Skeletal muscle tissue (tissue), 4 donors: ENCODE results near the gene NCAPG2. TPM values are rescaled to one million over a fixed set of nuclear protein-coding genes. Genes with fewer than 3 reads are reported as not detected.

Experiments
- H3K27ac ChIP-seq: one replicate; pipeline ENCODE4 v1.7.0; 2013; ENCODE audit warnings: mild to moderate bottlenecking, low read depth, low read length, inconsistent platforms
- H3K27me3 ChIP-seq, 3 donors: one replicate each; pipeline ENCODE4 v1.7.0; 2013; ENCODE audit warnings: low read length in 3 of 3; ENCODE audit not compliant: control insufficient read depth in 3 of 3, insufficient read depth in 3 of 3
- H3K36me3 ChIP-seq, 3 donors: one replicate each; pipeline ENCODE4 v1.7.0; 2013; ENCODE audit warnings: low read length in 3 of 3; ENCODE audit not compliant: control insufficient read depth in 3 of 3, insufficient read depth in 3 of 3
- H3K4me1 ChIP-seq, 3 donors: one replicate each; pipeline ENCODE4 v1.7.0; 2013; ENCODE audit warnings: low read length in 3 of 3, mild to moderate bottlenecking in 3 of 3; ENCODE audit not compliant: control insufficient read depth in 3 of 3, insufficient read depth in 3 of 3
- H3K4me3 ChIP-seq, 3 donors: one replicate each; pipeline ENCODE4 v1.7.0; 2013; ENCODE audit warnings: low read length in 3 of 3
- H3K9ac ChIP-seq, 3 donors: one replicate each; pipeline ENCODE4 v1.7.0; 2013; ENCODE audit warnings: low read length in 3 of 3, mild to moderate bottlenecking in 3 of 3, moderate library complexity in 2 of 3, low read depth in 1 of 3
- H3K9me3 ChIP-seq, 3 donors: one replicate each; pipeline ENCODE4 v1.7.0; 2013; ENCODE audit warnings: low read length in 3 of 3; ENCODE audit not compliant: control insufficient read depth in 3 of 3
- total RNA-seq: library from RNA; depleted of rRNA; stranded (reverse); fragments of >200 nt; gene quantifications from one replicate; pipeline ENCODE4 v1.2.3, GENCODE V29; 2014
- donor health status: Osteomylitis.

NCAPG2 gene
- total RNA-seq, 1 donor from 2014 or later, result 9.4 TPM

- no peaks in the 10 kb centered on the region for H3K27me3 ChIP-seq
- H3K9ac ChIP-seq, result no peak overlapping the region
- no peak overlapping the region for H3K27ac ChIP-seq
- peaks cover 50 to 72% (median 68%) of the 10 kb centered on the region in 3 donors for H3K36me3 ChIP-seq
- no peak overlapping the region for H3K4me3 ChIP-seq
- H3K9me3 ChIP-seq, result no peaks in the 10 kb centered on the region
- no peaks in the 10 kb centered on the region for H3K4me1 ChIP-seq
Measured at GRCh38 chr7:158734861-158735260, 30.3 kb upstream of the NCAPG2 start.

GRCh38 chr7:158733775-158734494, 29.3 kb upstream of the NCAPG2 start:
- Histone ChIP-seq H3K9me3 (no peaks in the 10 kb centered on the region), H3K4me1 (no peaks in the 10 kb centered on the region), H3K27ac (no peak overlapping the region), H3K9ac (no peak overlapping the region), H3K36me3 (peaks cover 45 to 68% (median 64%) of the 10 kb centered on the region in 3 donors), H3K27me3 (no peaks in the 10 kb centered on the region), H3K4me3 (no peak overlapping the region)

DNA sequence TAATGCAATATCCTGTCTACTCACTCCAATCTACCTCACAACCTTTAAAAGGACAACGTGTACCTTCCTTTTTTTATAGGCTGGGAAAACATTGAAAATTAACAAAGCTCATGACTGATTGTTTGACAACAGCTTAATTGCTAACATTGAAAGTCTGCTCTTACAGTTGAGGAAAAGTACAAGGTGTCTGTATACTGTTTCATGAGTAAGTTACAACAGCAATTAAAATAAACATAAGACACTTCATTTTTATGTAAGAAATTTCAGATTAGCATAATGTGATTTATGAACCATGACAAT, 28.6 kb upstream of the NCAPG2 start:
- no peak overlapping the region for H3K27ac ChIP-seq
- H3K4me3 ChIP-seq, result no peak overlapping the region
- no peaks in the 10 kb centered on the region for H3K9me3 ChIP-seq
- H3K36me3 ChIP-seq, result peaks cover 41 to 61% (median 60%) of the 10 kb centered on the region in 3 donors
- H3K9ac ChIP-seq, result no peak overlapping the region
- H3K27me3 ChIP-seq, result no peaks in the 10 kb centered on the region
- no peaks in the 10 kb centered on the region for H3K4me1 ChIP-seq

DNA sequence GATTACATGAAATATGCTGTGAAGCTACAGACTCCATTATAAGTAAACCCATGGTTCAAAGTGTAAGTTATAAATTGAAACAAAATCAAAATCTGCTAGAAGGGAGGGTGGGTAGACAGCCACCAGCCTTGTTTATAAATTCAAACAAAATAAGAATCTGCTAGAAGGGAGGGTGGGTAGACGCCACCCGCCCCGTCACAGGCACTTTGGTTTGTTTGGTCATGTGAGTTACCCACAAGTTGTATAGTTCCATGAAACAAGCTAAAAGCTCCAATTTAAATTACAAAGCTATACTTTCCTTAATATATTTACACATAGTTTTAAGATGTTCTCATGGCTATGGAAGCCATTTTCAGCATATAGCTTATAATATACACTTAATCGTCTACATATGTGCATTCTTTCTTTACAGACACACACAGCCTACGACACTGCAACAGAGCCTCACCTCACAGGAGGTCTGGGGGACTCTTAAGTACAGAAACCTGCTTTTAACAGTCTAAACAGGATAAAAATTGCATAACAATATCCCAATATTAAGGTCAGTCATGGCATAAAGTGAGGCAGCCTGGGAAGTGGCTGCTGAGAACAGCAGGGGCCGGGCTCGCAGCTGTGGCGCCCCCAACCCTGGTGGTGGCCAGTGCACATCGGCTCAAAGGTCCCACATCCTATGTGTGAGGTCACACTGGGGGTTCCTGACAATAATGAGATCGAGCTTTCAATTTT, 28.1 kb upstream of the NCAPG2 start:
- H3K27ac ChIP-seq, result no peak overlapping the region
- H3K27me3 ChIP-seq, result no peaks in the 10 kb centered on the region
- H3K4me3 ChIP-seq, result no peak overlapping the region
- H3K36me3 ChIP-seq, result peaks cover 36 to 57% (median 57%) of the 10 kb centered on the region in 3 donors
- no peaks in the 10 kb centered on the region for H3K4me1 ChIP-seq
- H3K9ac ChIP-seq, result no peak overlapping the region
- H3K9me3 ChIP-seq, result no peaks in the 10 kb centered on the region

GRCh38 chr7:158731761-158732160, 27.2 kb upstream of the NCAPG2 start:
- Histone ChIP-seq H3K9me3 (no peaks in the 10 kb centered on the region), H3K36me3 (peaks cover 28 to 49% (median 48%) of the 10 kb centered on the region in 3 donors), H3K27me3 (no peaks in the 10 kb centered on the region), H3K27ac (no peak overlapping the region), H3K4me1 (no peaks in the 10 kb centered on the region), H3K9ac (no peak overlapping the region), H3K4me3 (no peak overlapping the region)

DNA sequence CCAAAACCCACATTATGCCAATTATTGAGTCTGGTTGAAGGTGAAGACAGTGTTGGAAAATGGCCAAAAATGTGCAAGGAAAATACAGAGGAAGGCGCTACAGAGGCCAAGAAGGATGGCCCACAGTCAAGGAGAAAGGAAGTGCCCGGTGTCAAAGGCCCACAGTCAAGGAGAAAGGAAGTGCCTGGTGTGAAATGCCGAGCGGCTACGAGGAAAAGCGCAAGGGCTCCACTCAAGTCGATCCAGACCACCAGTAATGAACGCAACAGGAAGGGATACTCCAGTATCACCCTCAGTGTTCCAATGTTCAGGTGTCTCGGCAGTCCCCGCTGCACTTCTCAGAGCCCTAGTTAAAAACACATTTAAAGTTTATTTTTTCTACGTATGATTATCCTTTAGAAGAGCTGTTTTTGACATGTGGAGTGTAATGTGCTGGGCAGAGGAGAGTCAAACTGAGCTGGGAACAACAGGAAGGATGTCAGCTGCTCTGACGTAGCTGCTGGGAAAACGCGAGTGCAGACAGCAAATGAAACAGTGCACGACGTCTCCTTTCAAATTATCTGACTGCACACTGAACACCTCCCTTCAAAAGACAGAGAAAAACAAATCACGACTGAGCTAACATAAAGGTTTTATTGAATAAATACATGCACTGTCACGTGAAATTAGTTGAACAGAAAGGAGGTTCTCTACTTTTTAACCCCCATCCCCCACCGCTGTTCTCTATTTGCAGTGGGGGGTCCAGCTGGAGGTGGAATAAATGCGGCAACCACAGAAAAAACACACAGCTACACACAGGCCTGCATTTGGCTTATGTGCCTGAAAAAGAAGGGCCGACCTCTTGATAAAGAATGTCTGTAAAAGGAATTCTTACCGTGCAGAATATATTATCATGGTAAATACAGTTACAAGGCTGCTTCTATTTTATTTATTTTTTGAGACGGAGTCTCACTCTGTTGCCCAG, 26.1 kb upstream of the NCAPG2 start:
- Histone ChIP-seq H3K36me3 (peaks cover 22 to 42% (median 40%) of the 10 kb centered on the region in 3 donors), H3K4me1 (no peaks in the 10 kb centered on the region), H3K4me3 (no peak overlapping the region), H3K9ac (no peak overlapping the region), H3K9me3 (no peaks in the 10 kb centered on the region), H3K27me3 (no peaks in the 10 kb centered on the region), H3K27ac (no peak overlapping the region)

GRCh38 chr7:158729646-158730382, 25.2 kb upstream of the NCAPG2 start:
- Histone ChIP-seq H3K4me3 (no peak overlapping the region), H3K27me3 (no peaks in the 10 kb centered on the region), H3K9me3 (no peaks in the 10 kb centered on the region), H3K36me3 (peaks cover 15 to 33% (median 32%) of the 10 kb centered on the region in 3 donors), H3K27ac (no peak overlapping the region), H3K9ac (no peak overlapping the region), H3K4me1 (no peaks in the 10 kb centered on the region)

GRCh38 chr7:158728911-158729645, 24.5 kb upstream of the NCAPG2 start:
- Histone ChIP-seq H3K9me3 (no peaks in the 10 kb centered on the region), H3K9ac (no peak overlapping the region), H3K27me3 (no peaks in the 10 kb centered on the region), H3K36me3 (peaks cover 12 to 26% (median 25%) of the 10 kb centered on the region in 3 donors), H3K4me1 (no peaks in the 10 kb centered on the region), H3K27ac (no peak overlapping the region), H3K4me3 (no peak overlapping the region)

DNA sequence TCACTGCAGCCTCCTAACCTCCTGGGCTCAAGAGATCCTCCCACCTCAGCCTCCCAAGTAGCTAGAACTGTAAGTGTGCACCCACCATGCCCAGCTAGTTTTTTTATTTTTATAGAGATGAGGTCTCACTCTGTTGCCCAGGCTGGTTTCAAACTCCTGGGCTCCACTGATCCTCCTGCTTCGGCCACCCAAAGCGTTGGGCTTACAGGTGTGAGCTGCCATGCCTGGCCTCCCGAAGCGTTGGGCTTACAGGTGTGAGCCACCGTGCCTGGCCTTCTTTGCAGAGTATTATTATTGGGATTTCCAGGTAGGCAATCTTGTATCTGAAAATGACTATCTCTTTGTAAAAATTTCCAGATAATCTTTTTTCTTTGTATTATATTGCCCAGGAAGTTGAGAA, 23.1 kb upstream of the NCAPG2 start:
- no peak overlapping the region for H3K9ac ChIP-seq
- no peaks in the 10 kb centered on the region for H3K4me1 ChIP-seq
- H3K4me3 ChIP-seq, result no peak overlapping the region
- H3K36me3 ChIP-seq, result peaks cover 8 to 19% (median 15%) of the 10 kb centered on the region in 3 donors
- H3K27me3 ChIP-seq, result no peaks in the 10 kb centered on the region
- H3K27ac ChIP-seq, result no peak overlapping the region
- no peaks in the 10 kb centered on the region for H3K9me3 ChIP-seq
